Epithelial cell of esophagus (primary cell): Measurements from ENCODE around the gene PPP1CC.

Source experiments
- DNase-seq: peaks from one replicate; pipeline ENCODE4 v3.0.0; 2010; ENCODE audit warnings: low read depth
- H3K4me3 ChIP-seq: 2 replicates; pipeline ENCODE4 v1.5.1; 2011; ENCODE audit warnings: mild to moderate bottlenecking, low read length, control low read depth
- TF ChIP-seq, protein P1 (sequence below): IDR thresholded peaks from 2 replicates; pipeline ENCODE4 v1.5.1; 2011; ENCODE audit warnings: low read depth, mild to moderate bottlenecking, low read length, control low read depth, inconsistent platforms; ENCODE audit not compliant: insufficient read depth; ENCODE audit errors: missing control alignments

PPP1CC gene

DNA sequence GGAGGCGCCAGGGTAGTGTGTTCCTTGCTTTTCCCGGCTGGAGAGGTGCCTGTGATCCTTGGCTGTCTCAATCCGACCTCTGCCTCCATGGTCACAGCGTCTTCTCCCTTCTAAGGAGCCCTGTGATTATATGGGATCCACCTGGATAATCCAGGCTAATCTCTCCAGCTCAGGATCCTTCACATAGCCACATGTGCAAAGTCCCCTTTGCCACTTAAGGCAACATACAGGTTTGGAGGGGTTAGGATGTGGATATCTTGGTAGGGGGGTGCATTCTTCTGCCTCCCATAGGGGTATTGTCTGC is 52.6 kb downstream of the PPP1CC start:
- TF ChIP-seq, protein P1, sequence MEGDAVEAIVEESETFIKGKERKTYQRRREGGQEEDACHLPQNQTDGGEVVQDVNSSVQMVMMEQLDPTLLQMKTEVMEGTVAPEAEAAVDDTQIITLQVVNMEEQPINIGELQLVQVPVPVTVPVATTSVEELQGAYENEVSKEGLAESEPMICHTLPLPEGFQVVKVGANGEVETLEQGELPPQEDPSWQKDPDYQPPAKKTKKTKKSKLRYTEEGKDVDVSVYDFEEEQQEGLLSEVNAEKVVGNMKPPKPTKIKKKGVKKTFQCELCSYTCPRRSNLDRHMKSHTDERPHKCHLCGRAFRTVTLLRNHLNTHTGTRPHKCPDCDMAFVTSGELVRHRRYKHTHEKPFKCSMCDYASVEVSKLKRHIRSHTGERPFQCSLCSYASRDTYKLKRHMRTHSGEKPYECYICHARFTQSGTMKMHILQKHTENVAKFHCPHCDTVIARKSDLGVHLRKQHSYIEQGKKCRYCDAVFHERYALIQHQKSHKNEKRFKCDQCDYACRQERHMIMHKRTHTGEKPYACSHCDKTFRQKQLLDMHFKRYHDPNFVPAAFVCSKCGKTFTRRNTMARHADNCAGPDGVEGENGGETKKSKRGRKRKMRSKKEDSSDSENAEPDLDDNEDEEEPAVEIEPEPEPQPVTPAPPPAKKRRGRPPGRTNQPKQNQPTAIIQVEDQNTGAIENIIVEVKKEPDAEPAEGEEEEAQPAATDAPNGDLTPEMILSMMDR = no peak
- no peak overlapping the region for H3K4me3 ChIP-seq
- DNase-seq = no peak

DNA sequence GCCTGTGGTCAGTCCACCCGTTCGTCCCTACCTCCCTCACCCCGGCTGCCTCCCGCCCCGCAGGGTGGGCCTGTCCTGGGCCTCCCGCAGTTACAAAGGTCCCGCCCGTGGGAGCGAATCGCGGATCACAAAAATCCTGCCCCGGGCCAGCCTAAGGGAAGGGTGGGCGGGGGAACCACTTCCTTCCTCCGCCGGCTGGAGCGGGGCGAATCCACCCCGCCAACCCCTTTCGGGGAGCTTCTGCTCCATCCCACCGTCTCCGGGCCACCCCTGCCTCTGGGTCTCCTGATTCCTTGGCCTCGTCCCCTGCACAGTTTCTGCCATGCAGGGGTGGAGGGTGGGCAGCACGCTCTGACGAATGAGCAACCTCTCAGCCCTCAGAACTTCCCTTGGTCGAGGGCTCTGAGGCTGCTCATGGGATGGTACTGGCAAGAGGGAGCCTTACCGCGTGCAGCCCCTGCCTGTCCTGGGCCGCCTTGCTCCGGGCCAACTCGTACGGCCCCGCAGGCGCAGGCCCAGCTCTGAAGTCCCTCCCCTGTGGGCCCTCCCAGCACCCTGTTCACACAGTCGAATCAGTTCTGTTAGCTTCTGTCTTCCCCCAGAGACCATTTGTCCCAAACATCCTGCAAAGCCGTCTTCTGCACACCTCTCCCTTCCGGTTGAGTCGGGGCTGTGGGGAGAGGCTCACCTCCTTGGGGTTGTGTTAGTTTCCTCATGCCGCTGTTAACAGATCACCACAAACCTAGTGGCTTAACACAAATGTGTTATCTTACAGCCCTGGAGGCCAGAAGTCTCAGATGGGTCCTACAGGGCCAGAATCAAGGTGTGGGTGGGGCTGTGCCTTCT is 53.2 kb downstream of the PPP1CC start:
- peak overlapping the region; percentile 30 for H3K4me3 ChIP-seq
- TF ChIP-seq, protein P1 = no peak
- DNase-seq = peak; percentile 32

DNA sequence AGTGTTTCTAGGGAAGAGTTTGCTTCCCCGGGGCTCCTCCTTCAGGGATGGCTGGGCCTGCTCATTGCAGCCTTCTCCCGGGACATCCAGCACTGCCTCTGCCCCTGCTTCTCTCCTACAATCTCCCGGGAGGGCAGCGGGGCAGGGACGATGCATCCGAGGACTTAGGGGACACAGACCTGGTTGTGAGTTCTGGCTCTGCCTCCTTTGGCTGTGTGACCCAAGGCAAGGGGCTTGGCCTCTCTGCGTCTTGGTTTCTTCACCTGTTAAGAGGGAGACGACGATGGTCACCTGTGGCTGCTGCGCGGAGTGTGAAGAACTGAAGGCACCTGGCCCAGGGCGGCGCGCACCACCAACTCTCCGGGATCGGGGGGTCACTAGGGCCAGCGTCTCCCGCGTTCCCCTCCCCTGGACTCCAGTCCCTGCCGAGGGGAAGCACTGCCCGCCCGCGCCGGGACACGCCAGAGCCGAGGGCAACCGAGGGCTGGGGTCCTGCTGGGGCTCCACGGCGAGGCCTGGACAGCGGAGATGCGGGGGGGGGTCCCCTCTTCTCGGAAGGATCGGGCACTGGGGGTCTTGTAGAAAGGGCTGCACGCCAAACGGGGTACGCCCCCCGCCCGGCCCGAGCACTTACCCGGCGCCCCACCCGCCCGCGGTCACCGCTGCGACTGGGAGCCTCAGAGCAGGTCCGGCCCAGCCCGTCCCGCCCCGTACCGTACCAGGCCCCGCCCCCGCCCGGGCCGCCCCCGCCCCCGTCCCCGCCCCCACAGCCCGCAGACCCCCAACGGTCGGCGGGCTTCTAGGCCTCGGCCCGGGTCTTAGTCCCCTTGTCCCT is 54.0 kb downstream of the PPP1CC start, which contains the start of gene HVCN1:
Gene HVCN1 (minus strand): TSS at position 670 of the 835 bp plus-strand sequence. CDS start 5,870 bp downstream, outside the sequence.
- TF ChIP-seq, protein P1 = no peak
- peak within 1 kb of the TSS; percentile 39 for H3K4me3 ChIP-seq
- peak; percentile 17 for DNase-seq

DNA sequence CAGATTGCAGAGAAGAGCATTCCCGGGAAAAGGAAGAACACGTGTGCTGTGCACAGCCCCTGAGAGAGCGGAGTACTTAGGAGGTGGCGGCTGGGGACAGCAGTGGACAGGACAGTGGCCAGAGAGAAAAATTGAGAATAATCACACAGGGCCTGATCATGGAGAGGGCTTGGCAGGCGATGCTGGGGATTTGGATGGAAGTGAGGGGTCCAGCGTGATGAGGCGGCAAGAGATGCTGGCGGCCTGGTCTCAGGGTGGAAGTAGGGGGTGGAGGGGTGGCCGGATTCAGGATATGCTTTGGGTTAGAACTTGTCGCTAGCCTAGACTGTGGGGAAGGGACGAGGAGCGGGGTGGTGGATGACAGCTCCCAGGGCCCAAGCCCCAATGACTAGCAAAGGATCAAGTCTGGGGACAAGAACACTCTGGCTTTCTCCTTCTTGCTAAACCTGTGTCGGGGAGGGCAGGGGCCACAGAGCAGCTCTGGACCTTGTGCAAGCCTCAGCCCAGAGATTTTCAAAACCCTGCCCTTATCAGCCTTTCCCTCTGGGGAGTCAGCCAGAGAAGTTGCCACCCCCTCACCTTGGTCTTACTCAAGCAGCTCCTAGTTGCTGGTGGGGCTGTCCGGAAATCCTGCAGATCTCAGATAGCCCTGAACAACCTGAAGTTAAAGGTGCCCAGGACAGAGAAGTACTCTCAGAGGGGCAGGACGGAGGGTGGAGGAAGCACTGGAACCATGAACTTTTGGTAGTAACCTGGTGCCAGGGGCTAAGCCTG is 55.1 kb downstream of the PPP1CC start:
- no peak overlapping the region for H3K4me3 ChIP-seq
- TF ChIP-seq, protein P1 = no peak

DNA sequence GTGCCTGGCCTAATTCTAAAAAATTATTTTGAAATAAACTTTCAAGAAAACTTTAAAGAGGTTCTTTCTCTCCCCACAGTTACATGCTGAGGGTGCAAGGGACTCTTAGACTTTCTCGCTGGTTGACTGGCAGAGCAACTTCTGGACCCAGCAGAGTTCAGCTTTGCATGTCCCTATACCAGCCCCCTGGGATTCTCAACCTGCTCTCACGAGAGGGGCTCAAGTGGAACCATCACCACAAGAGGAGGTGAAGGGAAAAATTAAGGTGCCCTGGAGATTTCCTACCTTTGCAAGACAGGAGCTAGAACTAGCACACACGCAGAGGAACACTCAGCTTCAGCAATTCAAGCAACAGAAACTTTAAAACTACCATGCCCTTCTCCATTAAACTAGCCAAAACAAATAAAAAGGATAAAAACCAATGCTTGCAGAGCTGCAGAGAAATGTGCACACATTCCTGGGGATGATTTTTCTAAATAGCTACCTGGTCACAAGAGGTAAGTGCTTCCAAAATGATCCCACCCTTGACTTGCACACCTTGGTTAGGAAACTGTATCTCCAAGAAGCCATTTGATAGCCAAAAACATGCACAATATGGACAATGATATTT is 56.3 kb downstream of the PPP1CC start:
- no peak overlapping the region for H3K4me3 ChIP-seq
- no peak for DNase-seq
- TF ChIP-seq, protein P1 = no peak

More for the DNA sequence above, 55.1 kb downstream of the PPP1CC start:
- DNase-seq = no peak

DNA sequence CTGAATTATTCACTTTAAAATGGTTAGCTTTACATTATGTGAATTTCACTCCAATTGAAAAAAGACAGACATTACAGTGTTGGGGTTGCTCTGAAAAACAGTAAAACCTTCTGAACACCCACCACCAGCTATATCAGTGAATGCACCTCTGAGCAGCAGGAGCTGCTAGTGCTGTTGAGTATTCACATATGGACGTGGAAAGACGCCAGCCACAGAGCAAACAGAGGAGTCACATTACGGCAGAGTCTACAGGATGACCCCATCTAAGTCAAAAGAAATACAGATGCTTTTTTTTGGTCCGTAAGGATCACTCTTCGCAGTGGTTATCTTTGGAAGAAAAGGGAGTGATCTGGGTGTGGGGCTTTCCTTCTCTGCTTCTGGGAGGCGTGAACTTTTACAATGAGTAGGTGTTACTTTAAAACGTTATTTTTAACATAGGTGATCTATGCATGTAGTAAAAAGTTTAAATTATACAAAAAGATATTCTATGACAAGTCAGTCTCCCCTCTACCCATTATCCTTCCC is 58.3 kb downstream of the PPP1CC start:
- TF ChIP-seq, protein P1 = no peak
- no peak for DNase-seq
- H3K4me3 ChIP-seq = no peak overlapping the region
